ENCODE results near the gene PSMB7.

The PSMB7 gene

GRCh38 chr9:124326378-124326777 is 88.9 kb downstream of the PSMB7 start:
- no peak for DNase-seq (ENCODE audit: low read depth)

- no peak for DNase-seq (ENCODE audit: low read depth)
Measured at GRCh38 chr9:124325816-124326215, 89.4 kb downstream of the PSMB7 start.

GRCh38 chr9:124323904-124324303 is 91.3 kb downstream of the PSMB7 start:
- DNase-seq (ENCODE audit: low read depth), result no peak

- DNase-seq (ENCODE audit: low read depth), result no peak
Measured at GRCh38 chr9:124322618-124323432, 92.4 kb downstream of the PSMB7 start.

- no peak for DNase-seq (ENCODE audit: low read depth)
Measured at GRCh38 chr9:124321935-124322334, 93.3 kb downstream of the PSMB7 start.

- DNase-seq (ENCODE audit: low read depth), result no peak
Measured at GRCh38 chr9:124321416-124321815, 93.8 kb downstream of the PSMB7 start.

- peak; percentile 16 for DNase-seq (ENCODE audit: low read depth)
Measured at GRCh38 chr9:124320062-124320973, 94.9 kb downstream of the PSMB7 start.

- DNase-seq (ENCODE audit: low read depth), result no peak
Measured at GRCh38 chr9:124315882-124316281, 99.4 kb downstream of the PSMB7 start.

- DNase-seq (ENCODE audit: low read depth), result no peak
Measured at GRCh38 chr9:124313940-124314339, 101.3 kb downstream of the PSMB7 start.

- DNase-seq (ENCODE audit: low read depth), result no peak
Measured at GRCh38 chr9:124312290-124313265, 102.7 kb downstream of the PSMB7 start.

GRCh38 chr9:124311283-124311682 is 104.0 kb downstream of the PSMB7 start:
- no peak for DNase-seq (ENCODE audit: low read depth)

GRCh38 chr9:124309667-124310084 is 105.6 kb downstream of the PSMB7 start:
- no peak for DNase-seq (ENCODE audit: low read depth)

GRCh38 chr9:124308606-124309491 is 106.4 kb downstream of the PSMB7 start:
- DNase-seq (ENCODE audit: low read depth), result no peak

GRCh38 chr9:124307379-124308030 is 107.7 kb downstream of the PSMB7 start:
- DNase-seq (ENCODE audit: low read depth), result no peak

GRCh38 chr9:124306098-124306735 is 109.0 kb downstream of the PSMB7 start:
- no peak for DNase-seq (ENCODE audit: low read depth)

- DNase-seq (ENCODE audit: low read depth), result no peak
Measured at GRCh38 chr9:124304285-124304684, 111.0 kb downstream of the PSMB7 start.

GRCh38 chr9:124303762-124304161 is 111.5 kb downstream of the PSMB7 start:
- no peak for DNase-seq (ENCODE audit: low read depth)
